ENCODE data around the gene NR2E1.
A peak's percentile ranks its signal among the peaks of the same experiment; 100 is the strongest.

The NR2E1 gene

GRCh38 chr6:108132863-108133262 lies 33.0 kb upstream of the NR2E1 start:
- Histone ChIP-seq H3K9me2 (replicated peaks; ENCODE audit: control insufficient read depth, low read length) (no peaks in the 10 kb centered on the region), H3F3A (ENCODE audit: control insufficient read depth, insufficient read depth) (no peaks in the 10 kb centered on the region), H3K9me3 (ENCODE audit: control insufficient read depth, insufficient read depth, low read length) (no peaks in the 10 kb centered on the region), H3K4me1 (ENCODE audit: control insufficient read depth, low read length) (no peaks in the 10 kb centered on the region), H3K27me3 (ENCODE audit: control insufficient read depth, low read length) (peaks cover 50% of the 10 kb centered on the region), H3K4me3 (ENCODE audit: low read length) (no peak overlapping the region), H4K20me1 (ENCODE audit: control insufficient read depth, insufficient read depth, low read depth, low read length) (no peaks in the 10 kb centered on the region), H3K36me3 (ENCODE audit: control insufficient read depth, low read length) (no peaks in the 10 kb centered on the region), H3K79me2 (ENCODE audit: control insufficient read depth, low read length) (no peaks in the 10 kb centered on the region), H3K27ac (ENCODE audit: low read depth, low read length) (no peak overlapping the region), H3K4me2 (ENCODE audit: low read length) (no peak overlapping the region)
- no peak for TF ChIP-seq EZH2phosphoT487 (IDR thresholded peaks at IDR 0.05; ENCODE audit: borderline replicate concordance, low read length)
- TF ChIP-seq CTCF (IDR thresholded peaks at IDR 0.05; ENCODE audit: low read depth, low read length, poor library complexity, severe bottlenecking): no peak

- H4K20me1 ChIP-seq (ENCODE audit: control insufficient read depth, insufficient read depth, low read depth, low read length): no peaks in the 10 kb centered on the region
- H3K36me3 ChIP-seq (ENCODE audit: control insufficient read depth, low read length): no peaks in the 10 kb centered on the region
- H3K9me2 ChIP-seq (replicated peaks; ENCODE audit: control insufficient read depth, low read length): no peaks in the 10 kb centered on the region
- no peak for TF ChIP-seq CTCF (IDR thresholded peaks at IDR 0.05; ENCODE audit: low read depth, low read length, poor library complexity, severe bottlenecking)
- no peak; the same call in 1 of the 2 replicates for TF ChIP-seq EZH2phosphoT487 (IDR thresholded peaks at IDR 0.05; ENCODE audit: borderline replicate concordance, low read length)
- no peak overlapping the region for H3K27ac ChIP-seq (ENCODE audit: low read depth, low read length)
- no peaks in the 10 kb centered on the region for H3F3A ChIP-seq (ENCODE audit: control insufficient read depth, insufficient read depth)
- no peak overlapping the region for H3K4me3 ChIP-seq (ENCODE audit: low read length)
- H3K79me2 ChIP-seq (ENCODE audit: control insufficient read depth, low read length): no peaks in the 10 kb centered on the region
- peak overlapping the region; percentile 21 for H3K4me2 ChIP-seq (ENCODE audit: low read length)
- H3K4me1 ChIP-seq (ENCODE audit: control insufficient read depth, low read length): no peaks in the 10 kb centered on the region
- no peaks in the 10 kb centered on the region for H3K9me3 ChIP-seq (ENCODE audit: control insufficient read depth, insufficient read depth, low read length)
- H3K27me3 ChIP-seq (ENCODE audit: control insufficient read depth, low read length): peaks cover 48% of the 10 kb centered on the region
Measured at GRCh38 chr6:108133594-108134179, 32.1 kb upstream of the NR2E1 start.

GRCh38 chr6:108134213-108134970 lies 31.4 kb upstream of the NR2E1 start:
- no peaks in the 10 kb centered on the region for H3K36me3 ChIP-seq (ENCODE audit: control insufficient read depth, low read length)
- no peak overlapping the region for H3K4me3 ChIP-seq (ENCODE audit: low read length)
- TF ChIP-seq CTCF (IDR thresholded peaks at IDR 0.05; ENCODE audit: low read depth, low read length, poor library complexity, severe bottlenecking): no peak
- TF ChIP-seq EZH2phosphoT487 (IDR thresholded peaks at IDR 0.05; ENCODE audit: borderline replicate concordance, low read length): 0 out of 2 replicates have a peak, but pooled peaks have one; percentile 48
- H3K4me2 ChIP-seq (ENCODE audit: low read length): peak overlapping the region; percentile 21; the same call in 1 of the 2 replicates
- H4K20me1 ChIP-seq (ENCODE audit: control insufficient read depth, insufficient read depth, low read depth, low read length): no peaks in the 10 kb centered on the region
- no peak overlapping the region for H3K27ac ChIP-seq (ENCODE audit: low read depth, low read length)
- H3K9me3 ChIP-seq (ENCODE audit: control insufficient read depth, insufficient read depth, low read length): no peaks in the 10 kb centered on the region
- no peaks in the 10 kb centered on the region for H3K79me2 ChIP-seq (ENCODE audit: control insufficient read depth, low read length)
- H3K27me3 ChIP-seq (ENCODE audit: control insufficient read depth, low read length): peaks cover 42% of the 10 kb centered on the region
- H3K9me2 ChIP-seq (replicated peaks; ENCODE audit: control insufficient read depth, low read length): no peaks in the 10 kb centered on the region
- H3F3A ChIP-seq (ENCODE audit: control insufficient read depth, insufficient read depth): no peaks in the 10 kb centered on the region
- no peaks in the 10 kb centered on the region for H3K4me1 ChIP-seq (ENCODE audit: control insufficient read depth, low read length)
